HG03378 (cell line): ENCODE measurements around the gene FBXW9.
A peak's percentile ranks its signal among the peaks of the same experiment; 100 is the strongest.
"Not testable (repeated sequence)": the region's sequence is repeated elsewhere in the genome, so short reads cannot be mapped to it uniquely, and the experiment has no call there.

ENCODE experiments used
- ATAC-seq: cut with Tn5 transposase; IDR thresholded peaks from one replicate; pipeline ENCODE4 v1.9.1; 2021; ENCODE audit warnings: mild to moderate bottlenecking, moderate library complexity; ENCODE audit not compliant: unreplicated experiment

Gene FBXW9

GRCh38 chr19:12681074-12681987 lies 15.1 kb downstream of the FBXW9 start, which contains the start of gene DHPS:
TSS of gene DHPS (minus strand) at chr19:12681880. CDS start at chr19:12681766, 114 bp downstream.
- peak; percentile 63 for ATAC-seq

- no peak for ATAC-seq
These were observed 16.4 kb downstream of the FBXW9 start for GRCh38 chr19:12680034-12680433.

DNA sequence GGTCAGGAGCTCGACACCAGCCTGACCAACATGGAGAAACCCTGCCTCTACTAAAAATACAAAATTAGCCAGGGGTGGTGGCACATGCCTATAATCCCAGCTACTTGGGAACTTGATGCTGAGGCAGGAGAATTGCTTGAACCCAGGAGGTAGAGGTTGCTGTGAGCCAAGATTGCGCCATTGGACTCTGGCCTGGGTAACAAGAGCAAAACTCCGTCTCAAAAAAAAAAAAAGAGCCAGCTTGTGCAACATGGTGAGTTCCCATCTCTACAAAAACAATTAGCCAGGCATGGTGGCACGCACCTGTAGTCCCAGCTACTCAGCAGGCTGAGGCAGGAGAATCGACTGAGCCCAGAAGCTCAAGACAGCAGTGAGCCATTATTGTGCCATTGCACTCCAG lies 18.4 kb downstream of the FBXW9 start:
- ATAC-seq: not testable (repeated sequence)

DNA sequence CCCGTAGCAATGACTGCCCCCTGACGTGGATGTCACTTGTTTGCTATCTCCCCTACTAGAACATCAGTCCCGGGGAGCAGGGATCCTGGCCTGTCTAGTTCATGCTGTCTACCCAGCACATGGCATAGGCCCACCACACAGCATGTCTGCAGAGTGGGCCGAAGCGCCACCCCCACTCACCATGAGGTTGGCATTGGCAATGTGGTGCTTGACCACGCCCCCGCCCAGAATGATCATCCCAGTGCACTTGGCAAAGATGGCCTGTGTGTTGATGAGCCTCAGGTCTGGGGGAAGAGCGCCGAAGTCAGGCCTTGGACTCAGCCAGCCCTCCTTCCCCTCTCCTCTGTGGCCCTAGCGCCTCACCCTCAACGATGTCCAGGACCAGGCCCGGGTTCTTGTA lies 19.5 kb downstream of the FBXW9 start:
- ATAC-seq: no peak

DNA sequence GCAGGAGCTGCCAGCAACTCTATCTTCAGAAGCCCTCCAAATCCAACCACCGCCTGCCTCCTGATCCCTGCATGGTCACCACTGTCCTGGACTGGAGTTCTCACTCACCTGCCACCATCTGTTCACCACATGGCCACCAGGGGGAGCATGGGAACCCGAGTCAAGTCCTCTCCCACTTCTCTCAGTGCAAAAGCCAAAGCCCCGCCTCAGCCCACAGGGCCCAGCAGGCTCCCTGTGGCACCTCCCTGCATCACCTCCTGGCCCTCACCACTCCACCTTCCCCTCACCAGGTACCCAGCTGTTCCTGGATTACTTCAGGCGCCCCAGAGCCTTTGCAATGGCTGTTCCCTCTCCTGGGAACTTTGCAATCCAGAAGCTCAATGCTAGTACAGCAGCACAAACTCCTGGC lies 20.0 kb downstream of the FBXW9 start:
- no peak for ATAC-seq

GRCh38 chr19:12675940-12676339 lies 20.5 kb downstream of the FBXW9 start:
- no peak for ATAC-seq

DNA sequence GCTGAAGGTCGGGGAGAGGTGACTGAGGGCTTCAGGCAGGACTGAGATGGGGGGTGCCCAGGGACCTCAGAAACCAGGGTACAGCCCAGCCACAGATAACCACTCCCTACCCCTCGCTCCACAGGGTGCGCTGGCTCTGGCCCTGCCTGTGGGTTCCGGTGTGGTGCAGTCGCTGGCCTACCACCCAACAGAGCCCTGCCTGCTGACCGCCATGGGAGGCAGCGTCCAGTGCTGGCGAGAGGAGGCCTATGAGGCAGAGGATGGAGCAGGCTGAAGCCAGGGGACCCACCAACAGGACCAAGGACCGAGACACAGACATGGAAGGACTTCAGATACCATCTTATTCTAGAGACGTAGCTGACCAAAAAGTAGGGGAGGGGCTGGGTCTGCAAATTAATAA lies 21.0 kb downstream of the FBXW9 start:
- no peak for ATAC-seq

DNA sequence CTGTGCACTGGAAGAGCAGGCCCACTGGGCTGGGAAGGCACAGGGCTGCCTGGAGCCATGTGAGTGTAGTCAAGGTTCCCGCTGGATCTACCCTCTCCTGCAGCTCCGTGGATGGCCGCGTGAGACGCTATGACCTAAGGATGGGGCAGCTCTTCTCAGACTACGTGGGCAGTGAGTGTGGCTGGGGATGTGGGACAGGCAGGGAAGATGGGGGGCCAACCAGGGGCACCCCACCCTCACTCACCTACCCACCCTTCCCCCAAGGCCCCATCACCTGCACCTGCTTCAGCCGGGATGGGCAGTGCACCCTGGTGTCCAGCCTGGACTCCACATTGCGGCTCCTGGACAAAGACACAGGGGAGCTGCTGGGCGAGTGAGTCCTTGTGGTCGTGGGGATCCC lies 23.7 kb downstream of the FBXW9 start:
- no peak for ATAC-seq

- ATAC-seq: no peak
These were observed 26.1 kb downstream of the FBXW9 start for GRCh38 chr19:12670159-12670928.

- peak; percentile 30 for ATAC-seq
These were observed 26.9 kb downstream of the FBXW9 start for GRCh38 chr19:12669270-12670158.

DNA sequence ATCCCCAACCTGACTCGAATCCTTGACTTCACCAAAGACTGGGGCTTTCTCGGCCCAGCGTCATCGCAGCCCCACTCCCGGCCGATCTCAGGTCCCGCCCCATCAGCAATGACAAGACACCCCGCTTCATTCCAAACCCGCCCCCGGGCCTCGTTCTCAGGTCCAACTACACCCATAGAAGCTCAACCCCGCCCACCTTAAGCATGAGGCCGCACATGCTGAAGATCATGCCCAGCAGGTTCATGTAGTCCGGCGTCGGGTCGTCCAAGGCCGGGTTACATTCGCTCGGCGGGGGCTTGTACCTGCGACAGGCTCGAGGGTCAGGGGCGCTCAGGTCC lies 27.5 kb downstream of the FBXW9 start:
- no peak for ATAC-seq

DNA sequence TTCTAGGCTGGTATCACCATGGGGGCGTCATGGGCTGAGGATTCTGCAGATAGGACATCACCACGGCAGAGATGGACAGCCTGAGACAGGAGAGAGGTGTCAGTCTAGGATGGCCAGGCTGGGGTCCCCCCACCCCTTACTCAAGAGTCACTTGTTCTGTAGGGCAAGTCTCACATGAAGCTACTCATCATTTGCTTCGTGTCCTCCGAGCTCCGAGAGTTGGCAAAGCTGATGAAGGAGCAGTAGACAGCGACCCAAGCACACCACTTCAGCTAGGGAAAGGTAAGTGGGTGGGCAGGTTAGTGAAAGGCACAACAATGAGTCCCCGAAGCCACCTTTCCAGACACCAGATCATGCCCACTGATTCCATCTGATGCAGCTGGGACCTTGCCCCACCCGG lies 28.1 kb downstream of the FBXW9 start:
- ATAC-seq: no peak

DNA sequence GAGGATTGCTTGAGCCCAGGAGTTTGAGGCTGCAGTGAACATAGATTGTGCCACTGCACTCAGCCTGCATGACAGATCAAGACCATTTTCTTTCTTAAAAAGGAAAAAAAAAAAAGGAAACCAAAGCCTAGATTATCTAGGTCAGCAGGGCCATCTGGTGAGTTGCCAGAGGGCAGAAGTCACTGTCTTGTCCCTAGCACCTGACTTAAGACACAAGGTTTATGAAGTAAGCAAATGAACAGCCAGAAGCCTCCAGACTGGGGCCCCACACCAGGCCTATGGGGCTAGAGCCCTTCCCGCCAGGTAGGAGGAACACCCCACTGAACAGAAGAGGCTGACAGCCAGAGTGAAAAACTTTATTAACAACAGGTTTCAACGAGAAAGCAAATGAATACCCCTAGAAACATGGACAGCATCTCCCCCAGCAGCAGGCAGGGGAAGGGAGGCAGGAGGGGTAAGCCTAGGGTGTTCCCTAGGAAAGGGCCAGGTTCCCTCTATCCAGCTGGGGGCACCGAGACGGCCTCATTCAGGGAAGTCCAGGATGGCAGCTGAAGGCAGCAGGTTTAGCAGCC lies 28.6 kb downstream of the FBXW9 start:
- no peak for ATAC-seq

GRCh38 chr19:12666265-12667048 lies 30.0 kb downstream of the FBXW9 start, which contains the start of the genes MAN2B1 and WDR83:
TSS of gene MAN2B1 (minus strand) at chr19:12666742. CDS start at chr19:12666701, 41 bp downstream.
TSS of gene WDR83 (plus strand) at chr19:12666807. CDS start at chr19:12669791, 2,984 bp downstream.
- ATAC-seq: no peak

DNA sequence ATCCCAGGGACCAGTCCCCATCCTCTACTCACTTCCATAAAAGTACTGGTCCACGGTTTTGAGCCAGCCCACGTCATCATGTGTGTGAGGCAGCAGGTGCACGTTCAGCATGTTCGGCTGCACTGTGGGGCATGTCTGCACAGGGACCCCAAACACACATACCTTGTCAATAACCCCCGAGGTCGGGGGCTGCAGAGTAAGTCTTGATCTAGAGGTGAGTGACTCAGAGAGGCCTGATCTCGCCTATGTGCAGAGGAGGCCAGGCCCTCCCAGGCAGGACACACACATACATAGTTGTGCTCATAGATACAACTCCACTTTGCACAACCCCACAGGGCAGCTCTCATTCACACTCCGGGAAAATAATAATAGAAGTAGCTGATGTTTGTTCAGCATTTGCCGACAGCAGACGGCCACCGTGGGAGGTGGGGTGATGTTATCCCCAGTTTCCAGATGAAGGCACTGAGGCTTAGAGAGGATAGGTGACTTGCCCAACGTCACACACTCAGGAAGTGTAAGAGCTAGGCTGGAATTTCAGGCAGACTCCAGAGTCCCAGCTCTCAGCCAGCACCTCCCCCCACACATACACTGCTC lies 30.7 kb downstream of the FBXW9 start:
- no peak for ATAC-seq

DNA sequence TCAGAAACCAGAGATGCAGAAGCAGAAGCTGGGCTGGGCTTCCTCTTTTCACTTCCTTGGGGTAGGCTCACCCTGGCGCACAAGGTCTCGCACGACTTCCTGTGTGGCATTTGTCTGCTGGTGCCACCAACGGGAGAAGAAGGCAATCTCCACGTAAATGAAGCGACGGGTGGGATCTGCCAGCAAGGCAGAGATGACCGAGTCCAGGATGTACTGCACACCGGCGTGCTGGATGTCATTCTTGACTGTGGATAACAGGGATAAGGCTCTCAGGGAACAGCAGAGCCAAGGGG lies 31.2 kb downstream of the FBXW9 start:
- no peak for ATAC-seq

DNA sequence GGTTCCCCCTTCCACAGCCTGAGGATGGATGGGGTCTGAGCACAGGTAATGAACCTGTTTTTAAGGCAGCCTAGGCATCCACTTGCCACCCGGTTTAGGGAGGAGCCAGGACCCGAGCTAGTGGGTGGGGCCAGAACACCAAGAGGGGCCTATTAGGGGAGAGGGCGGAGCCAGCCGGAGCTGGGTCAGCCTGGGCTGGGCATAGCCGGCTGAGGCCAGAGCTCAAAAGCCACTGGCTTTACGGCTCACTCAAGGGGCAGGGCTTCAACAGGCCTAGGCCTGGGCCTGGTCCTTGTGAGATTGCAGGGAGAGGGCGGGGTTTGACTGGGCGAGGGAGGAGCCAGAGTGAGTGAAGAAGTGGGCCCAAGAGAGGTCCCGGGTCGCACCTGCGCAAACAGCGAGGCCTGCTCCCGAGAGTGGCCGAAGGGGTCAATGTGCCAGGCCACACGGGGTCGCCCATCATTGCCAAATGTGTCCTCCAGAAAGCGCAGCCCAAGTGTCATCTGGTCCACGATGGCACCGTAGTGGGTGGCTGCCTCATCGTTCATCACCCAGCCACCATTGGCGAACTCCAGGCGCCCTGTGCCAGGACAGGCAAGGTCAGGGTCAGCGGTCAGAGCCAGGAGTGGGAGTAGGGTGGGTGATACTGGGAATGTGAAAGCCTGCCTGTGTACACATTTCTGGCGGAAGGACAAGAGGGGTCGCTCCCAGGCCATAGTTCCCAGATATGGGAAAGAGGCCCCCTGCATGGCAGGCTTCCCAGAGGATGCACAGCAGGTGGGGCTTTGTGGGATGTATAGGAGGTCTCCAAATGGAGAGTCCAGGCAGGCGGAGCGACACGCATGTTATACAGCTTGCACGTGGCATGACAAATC lies 31.8 kb downstream of the FBXW9 start:
- no peak for ATAC-seq

DNA sequence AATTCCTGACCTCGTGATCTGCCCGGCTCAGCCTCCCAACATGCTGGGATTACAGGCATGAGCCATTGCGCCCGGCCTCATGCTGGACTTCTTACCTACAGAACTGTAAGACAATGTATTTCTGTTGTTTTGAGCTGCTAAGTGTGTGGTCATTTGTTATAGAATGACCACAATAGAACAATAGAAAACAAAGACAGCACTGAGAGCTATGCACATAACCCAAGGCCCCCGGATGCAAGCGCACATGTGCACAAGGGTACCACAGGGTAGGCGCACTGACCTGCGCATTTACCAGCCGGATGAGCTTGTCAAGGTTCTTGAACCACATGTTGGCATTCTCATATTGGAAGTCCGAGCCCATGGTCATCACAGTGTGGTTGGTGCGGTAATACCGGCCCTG lies 35.5 kb downstream of the FBXW9 start:
- ATAC-seq: no peak

GRCh38 chr19:12657966-12658365 lies 38.5 kb downstream of the FBXW9 start:
- no peak for ATAC-seq
